ENCODE data around the gene CDC42BPG.

Gene CDC42BPG

DNA sequence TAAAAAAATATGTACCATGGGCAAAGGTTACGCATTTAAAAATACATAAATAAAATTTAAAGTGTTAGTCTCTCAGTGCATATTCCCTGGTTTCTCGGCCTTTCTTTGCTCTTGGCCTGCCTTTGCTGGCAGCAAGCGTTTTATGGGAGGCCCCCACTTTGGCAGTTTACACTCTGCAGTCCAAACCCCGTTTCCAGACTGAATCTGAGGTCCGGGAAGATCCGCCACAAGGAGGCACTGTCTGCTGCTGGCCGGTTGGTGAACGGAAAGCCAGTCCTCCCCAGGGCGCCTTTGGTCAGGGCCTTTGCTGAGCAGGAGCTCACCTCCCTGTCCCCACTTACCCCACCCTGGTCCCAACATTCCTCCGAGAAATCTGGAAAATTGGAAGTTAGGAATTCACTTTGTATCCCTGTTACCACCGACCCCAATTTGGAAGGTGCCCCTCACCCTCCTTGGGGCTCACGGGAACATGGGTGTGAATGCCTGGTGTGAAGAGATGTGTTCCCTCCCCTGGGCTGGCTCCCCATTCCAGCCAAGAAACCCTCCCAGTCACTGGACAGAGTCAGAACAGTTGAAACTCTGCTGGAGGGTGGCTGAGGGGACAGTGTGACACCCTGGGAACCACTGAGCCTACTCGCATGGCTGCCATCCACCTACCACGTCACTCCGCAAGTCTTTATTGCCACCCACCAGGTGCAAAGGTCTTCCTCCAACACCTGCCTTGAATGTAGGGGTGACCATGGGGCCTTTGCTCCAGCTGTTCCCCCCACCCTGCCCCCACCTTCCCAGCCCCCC lies 56.7 kb downstream of the CDC42BPG start:
- DNase-seq = no peak

DNA sequence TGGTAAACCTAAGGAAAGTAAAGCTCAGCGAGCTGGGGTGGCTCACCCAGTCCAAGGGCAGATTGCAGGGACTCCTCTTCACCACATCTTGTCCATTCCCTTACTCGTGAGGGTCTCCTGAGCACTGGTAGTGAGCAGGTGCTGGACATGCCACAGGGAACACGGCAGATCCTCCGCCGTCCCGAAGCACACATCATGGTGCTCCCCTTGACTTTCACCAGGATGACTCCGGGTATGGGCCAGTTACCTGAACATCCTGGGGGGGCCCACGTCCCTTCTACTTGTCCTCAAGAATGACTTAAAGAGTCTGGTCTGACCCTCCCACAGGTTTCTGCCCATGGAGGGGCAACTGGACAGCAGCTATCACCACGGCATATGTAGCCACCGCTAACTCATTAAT lies 58.1 kb downstream of the CDC42BPG start:
- no peak for DNase-seq

DNA sequence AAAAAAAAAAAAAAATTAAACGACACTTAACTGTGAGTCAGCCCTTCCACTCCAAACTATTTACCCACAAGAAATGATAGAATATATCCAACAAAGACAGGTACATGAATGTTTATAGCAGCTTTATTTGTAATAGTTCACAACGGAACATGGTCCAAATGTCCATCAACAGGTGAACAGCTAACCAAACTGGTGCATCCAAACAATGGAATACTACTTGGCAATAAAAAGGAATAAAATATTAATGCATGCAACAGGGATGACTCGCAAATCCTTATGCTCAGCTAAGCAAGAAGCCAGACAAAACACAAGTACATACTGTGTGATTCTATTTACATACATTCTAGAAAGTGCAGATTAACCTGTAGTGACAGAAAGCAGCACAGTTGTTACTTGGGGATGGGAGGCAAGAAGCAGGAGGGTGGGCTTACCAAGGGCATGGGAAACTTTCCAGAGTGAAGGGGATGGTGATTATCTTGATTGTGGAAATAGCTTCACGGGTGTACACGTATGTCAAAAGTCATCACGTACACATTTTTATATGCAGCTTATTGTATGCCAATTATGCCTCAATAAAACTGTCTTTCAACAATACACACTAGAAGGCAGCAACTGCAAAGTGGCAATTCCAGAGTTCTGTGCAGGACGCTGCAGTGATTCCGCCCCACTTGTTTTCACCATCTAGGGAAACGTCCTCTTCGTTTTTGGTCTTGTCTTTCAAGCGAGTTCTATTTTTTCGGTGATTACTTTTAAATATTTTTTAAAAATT lies 59.5 kb downstream of the CDC42BPG start:
- no peak for DNase-seq

GRCh38 chr11:64778473-64779298 lies 65.8 kb downstream of the CDC42BPG start, which contains the start of gene SF1:
Gene SF1 (minus strand): TSS chr11:64778542. CDS start chr11:64778392, 150 bp downstream.
- peak; percentile 99 for DNase-seq

DNA sequence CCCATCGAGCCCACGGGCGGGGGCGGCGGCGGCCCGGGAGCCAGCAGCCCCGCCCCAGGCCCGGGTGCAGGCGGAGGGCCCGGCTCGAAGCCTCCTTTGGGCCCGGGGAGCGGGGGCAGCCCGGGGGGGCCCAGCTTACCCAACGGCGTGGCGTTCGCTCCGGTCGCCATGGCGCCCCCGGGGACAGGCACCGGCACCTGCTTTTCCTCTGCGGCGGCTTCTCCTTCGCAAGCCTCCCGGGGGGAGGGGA lies 66.3 kb downstream of the CDC42BPG start:
- DNase-seq = no peak

DNA sequence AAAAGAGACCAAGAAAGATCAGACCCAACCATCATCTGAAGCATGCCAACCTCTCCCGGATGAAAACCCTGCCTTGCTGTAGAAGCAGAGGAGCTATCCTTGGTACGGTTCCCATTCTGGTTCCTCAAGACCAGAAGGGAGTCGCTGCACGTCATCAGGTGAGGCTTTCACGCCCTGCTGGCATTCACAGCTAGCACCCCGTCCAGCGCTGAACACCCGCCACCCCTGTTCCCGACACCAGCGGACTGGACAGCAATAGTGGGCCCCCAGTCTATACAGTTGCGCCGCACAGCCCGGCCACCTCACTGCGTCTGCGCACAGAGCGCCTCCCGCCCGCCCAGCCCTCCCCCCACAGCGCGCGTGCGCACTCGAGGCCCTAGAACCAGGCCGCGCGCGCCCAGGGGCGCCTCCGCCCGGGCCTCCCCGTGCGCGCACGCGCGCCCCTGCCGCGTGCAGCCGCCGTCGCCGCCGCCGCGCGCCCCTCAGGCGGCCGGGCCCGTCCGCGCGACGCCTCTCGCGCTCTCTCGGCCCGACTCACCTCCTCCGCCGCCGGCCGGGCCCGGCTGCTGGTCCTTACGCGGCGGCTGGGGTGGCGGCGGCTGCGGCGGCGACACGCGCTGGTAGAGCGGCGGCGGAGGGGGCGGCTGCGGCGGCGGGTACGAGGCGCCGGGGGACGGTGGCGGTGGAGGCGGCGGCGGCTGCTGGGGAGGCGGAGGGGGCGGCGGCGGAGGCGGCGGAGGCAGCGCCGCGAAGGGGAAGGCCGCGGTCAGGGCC lies 66.8 kb downstream of the CDC42BPG start:
- peak; percentile 30 for DNase-seq

GRCh38 chr11:64776875-64777274 lies 67.6 kb downstream of the CDC42BPG start:
- DNase-seq = no peak

GRCh38 chr11:64776425-64776824 lies 68.0 kb downstream of the CDC42BPG start:
- no peak for DNase-seq

GRCh38 chr11:64774144-64774543 lies 70.3 kb downstream of the CDC42BPG start:
- DNase-seq = no peak
